HCT116 (cell line): ENCODE results near the gene DAPK2.

ENCODE experiments used
- EZH2 ChIP-seq: fragments of 200-600 bp; sonication (generic); IDR thresholded peaks from 2 replicates; pipeline ENCODE4 v1.6.1; 2017; ENCODE audit warnings: antibody characterized with exemption, mixed run types
- EZH2phosphoT487 ChIP-seq: fragments of 200-600 bp; IDR thresholded peaks from 2 replicates; pipeline ENCODE4 v1.6.1; 2018; ENCODE audit warnings: antibody characterized with exemption, borderline replicate concordance
- JUND ChIP-seq: IDR thresholded peaks from 2 replicates; pipeline ENCODE4 v1.6.1; 2012
- POLR2A ChIP-seq: IDR thresholded peaks from 2 replicates; pipeline ENCODE4 v1.7.0; 2011; ENCODE audit warnings: borderline replicate concordance; ENCODE audit not compliant: insufficient read depth, insufficient read length; ENCODE audit errors: extremely low read depth
- SP1 ChIP-seq: IDR thresholded peaks from 2 replicates; pipeline ENCODE4 v1.6.1; 2012; ENCODE audit warnings: low read depth
- SRF ChIP-seq: IDR thresholded peaks from 2 replicates; pipeline ENCODE4 v1.6.1; 2012; ENCODE audit warnings: low read depth
- TF ChIP-seq, protein P1 (sequence below): IDR thresholded peaks from 2 replicates; pipeline ENCODE4 v1.6.1; 2012
- TF ChIP-seq, protein P2 (sequence below), 3 experiments: fragments of 200-600 bp in 1 of 3; sonication (generic) in 1 of 3; IDR thresholded peaks in 2 of 3; conservative IDR thresholded peaks in 1 of 3; 2 replicates each; pipeline ENCODE4 v1.5.1; 2012 to 2017; ENCODE audit warnings: low read depth in 2 of 3, low read length in 2 of 3, antibody characterized with exemption in 1 of 3, borderline replicate concordance in 1 of 3, control low read depth in 1 of 3, mild to moderate bottlenecking in 1 of 3, mixed read lengths in 1 of 3, mixed run types in 1 of 3, moderate library complexity in 1 of 3; ENCODE audit not compliant: insufficient read depth in 1 of 3
- TF ChIP-seq, protein P3 (sequence below): IDR thresholded peaks from 2 replicates; pipeline ENCODE4 v1.6.1; 2011; ENCODE audit warnings: mild to moderate bottlenecking, low read length, moderate library complexity; ENCODE audit not compliant: insufficient replicate concordance; ENCODE audit errors: extremely low read depth
- TF ChIP-seq, protein P4 (sequence below): IDR thresholded peaks from 2 replicates; pipeline ENCODE4 v1.6.1; 2012; ENCODE audit warnings: low read depth

DNA sequence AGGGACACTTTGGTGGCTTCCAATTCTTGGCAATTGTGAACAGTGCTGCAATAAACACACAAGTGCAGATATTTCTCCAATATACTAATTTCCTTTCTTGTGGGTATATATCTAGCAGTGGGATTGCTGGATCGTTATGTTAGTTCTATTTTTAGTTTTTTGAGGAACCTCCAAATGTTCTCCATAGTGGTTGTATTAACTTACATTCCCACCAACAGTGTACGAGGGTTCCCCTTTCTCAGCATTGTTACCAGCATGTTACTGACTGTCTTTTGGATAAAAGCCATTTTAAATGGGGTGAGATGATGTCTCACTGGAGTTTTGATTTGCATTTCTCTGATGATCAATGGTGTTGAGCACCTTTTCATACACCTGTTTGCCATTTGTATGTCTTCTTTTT is 92.8 kb downstream of the DAPK2 start:
- TF ChIP-seq JUND (no peak), POLR2A (no peak), EZH2 (no peak), SRF (no peak), SP1 (no peak), EZH2phosphoT487 (no peak)
- TF ChIP-seq, protein P1, sequence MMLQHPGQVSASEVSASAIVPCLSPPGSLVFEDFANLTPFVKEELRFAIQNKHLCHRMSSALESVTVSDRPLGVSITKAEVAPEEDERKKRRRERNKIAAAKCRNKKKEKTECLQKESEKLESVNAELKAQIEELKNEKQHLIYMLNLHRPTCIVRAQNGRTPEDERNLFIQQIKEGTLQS = no peak
- TF ChIP-seq, protein P2, sequence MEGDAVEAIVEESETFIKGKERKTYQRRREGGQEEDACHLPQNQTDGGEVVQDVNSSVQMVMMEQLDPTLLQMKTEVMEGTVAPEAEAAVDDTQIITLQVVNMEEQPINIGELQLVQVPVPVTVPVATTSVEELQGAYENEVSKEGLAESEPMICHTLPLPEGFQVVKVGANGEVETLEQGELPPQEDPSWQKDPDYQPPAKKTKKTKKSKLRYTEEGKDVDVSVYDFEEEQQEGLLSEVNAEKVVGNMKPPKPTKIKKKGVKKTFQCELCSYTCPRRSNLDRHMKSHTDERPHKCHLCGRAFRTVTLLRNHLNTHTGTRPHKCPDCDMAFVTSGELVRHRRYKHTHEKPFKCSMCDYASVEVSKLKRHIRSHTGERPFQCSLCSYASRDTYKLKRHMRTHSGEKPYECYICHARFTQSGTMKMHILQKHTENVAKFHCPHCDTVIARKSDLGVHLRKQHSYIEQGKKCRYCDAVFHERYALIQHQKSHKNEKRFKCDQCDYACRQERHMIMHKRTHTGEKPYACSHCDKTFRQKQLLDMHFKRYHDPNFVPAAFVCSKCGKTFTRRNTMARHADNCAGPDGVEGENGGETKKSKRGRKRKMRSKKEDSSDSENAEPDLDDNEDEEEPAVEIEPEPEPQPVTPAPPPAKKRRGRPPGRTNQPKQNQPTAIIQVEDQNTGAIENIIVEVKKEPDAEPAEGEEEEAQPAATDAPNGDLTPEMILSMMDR (IDR thresholded peaks at IDR 0.05 in 2 of 3, conservative IDR thresholded peaks at IDR 0.05 in 1 of 3; ENCODE audit: borderline replicate concordance in 1 of 3, insufficient read depth in 1 of 3, low read depth in 2 of 3, low read length in 2 of 3) = no peak
- TF ChIP-seq, protein P3, sequence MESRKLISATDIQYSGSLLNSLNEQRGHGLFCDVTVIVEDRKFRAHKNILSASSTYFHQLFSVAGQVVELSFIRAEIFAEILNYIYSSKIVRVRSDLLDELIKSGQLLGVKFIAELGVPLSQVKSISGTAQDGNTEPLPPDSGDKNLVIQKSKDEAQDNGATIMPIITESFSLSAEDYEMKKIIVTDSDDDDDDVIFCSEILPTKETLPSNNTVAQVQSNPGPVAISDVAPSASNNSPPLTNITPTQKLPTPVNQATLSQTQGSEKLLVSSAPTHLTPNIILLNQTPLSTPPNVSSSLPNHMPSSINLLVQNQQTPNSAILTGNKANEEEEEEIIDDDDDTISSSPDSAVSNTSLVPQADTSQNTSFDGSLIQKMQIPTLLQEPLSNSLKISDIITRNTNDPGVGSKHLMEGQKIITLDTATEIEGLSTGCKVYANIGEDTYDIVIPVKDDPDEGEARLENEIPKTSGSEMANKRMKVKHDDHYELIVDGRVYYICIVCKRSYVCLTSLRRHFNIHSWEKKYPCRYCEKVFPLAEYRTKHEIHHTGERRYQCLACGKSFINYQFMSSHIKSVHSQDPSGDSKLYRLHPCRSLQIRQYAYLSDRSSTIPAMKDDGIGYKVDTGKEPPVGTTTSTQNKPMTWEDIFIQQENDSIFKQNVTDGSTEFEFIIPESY = no peak
- TF ChIP-seq, protein P4, sequence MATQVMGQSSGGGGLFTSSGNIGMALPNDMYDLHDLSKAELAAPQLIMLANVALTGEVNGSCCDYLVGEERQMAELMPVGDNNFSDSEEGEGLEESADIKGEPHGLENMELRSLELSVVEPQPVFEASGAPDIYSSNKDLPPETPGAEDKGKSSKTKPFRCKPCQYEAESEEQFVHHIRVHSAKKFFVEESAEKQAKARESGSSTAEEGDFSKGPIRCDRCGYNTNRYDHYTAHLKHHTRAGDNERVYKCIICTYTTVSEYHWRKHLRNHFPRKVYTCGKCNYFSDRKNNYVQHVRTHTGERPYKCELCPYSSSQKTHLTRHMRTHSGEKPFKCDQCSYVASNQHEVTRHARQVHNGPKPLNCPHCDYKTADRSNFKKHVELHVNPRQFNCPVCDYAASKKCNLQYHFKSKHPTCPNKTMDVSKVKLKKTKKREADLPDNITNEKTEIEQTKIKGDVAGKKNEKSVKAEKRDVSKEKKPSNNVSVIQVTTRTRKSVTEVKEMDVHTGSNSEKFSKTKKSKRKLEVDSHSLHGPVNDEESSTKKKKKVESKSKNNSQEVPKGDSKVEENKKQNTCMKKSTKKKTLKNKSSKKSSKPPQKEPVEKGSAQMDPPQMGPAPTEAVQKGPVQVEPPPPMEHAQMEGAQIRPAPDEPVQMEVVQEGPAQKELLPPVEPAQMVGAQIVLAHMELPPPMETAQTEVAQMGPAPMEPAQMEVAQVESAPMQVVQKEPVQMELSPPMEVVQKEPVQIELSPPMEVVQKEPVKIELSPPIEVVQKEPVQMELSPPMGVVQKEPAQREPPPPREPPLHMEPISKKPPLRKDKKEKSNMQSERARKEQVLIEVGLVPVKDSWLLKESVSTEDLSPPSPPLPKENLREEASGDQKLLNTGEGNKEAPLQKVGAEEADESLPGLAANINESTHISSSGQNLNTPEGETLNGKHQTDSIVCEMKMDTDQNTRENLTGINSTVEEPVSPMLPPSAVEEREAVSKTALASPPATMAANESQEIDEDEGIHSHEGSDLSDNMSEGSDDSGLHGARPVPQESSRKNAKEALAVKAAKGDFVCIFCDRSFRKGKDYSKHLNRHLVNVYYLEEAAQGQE = no peak
